Measurements from ENCODE around the gene SF3B4. TPM values are rescaled to one million over a fixed set of nuclear protein-coding genes. Genes with fewer than 3 reads are reported as not detected.

SF3B4 gene
- total and polyA plus RNA-seq, 2 of the 8 experiments (the other 6 are each of a cell fraction or from before 2014, with no cell fraction given) = 81.1 to 122 TPM

GRCh38 chr1:149945206-149945605 is 17.6 kb upstream of the SF3B4 start:
- Histone ChIP-seq H3K79me2 (ENCODE audit: control insufficient read depth in 1 of 2, insufficient read depth in 2 of 2, low read length in 2 of 2) (no peaks in the 10 kb centered on the region), H3K23me2 (ENCODE audit: low read depth, low read length) (no peaks in the 10 kb centered on the region; the same call in 1 of the 2 replicates), H3K4me3 (ENCODE audit: extremely low read depth in 1 of 4, insufficient read depth in 2 of 4, low read depth in 3 of 4, low read length in 4 of 4) (no peak overlapping the region), H2BK5ac (ENCODE audit: low read depth, low read length) (no peak overlapping the region), H3K4me1 (replicated peaks in 1 of 4; ENCODE audit: control insufficient read depth in 3 of 4, insufficient read depth in 4 of 4, low read length in 3 of 4) (peaks cover 0 to 6% (median 2%) of the 10 kb centered on the region in 4 experiments; a peak in 4 of 7 replicates), H4K91ac (replicated peaks; ENCODE audit: insufficient read length, low read length) (no peak overlapping the region), H2BK15ac (ENCODE audit: low read length) (no peak overlapping the region), H3K14ac (ENCODE audit: insufficient read length) (no peak overlapping the region), H3K27ac (ENCODE audit: low read depth, low read length) (no peak overlapping the region), H2BK20ac (ENCODE audit: low read length) (no peak overlapping the region), H4K20me1 (replicated peaks in 1 of 2; ENCODE audit: control insufficient read depth in 1 of 2, insufficient read depth in 2 of 2, low read length in 2 of 2) (no peaks in the 10 kb centered on the region), H3K79me1 (ENCODE audit: low read depth, low read length) (no peaks in the 10 kb centered on the region; the same call in 1 of the 2 replicates), H2AFZ (ENCODE audit: low read length) (no peak overlapping the region), H4K5ac (ENCODE audit: insufficient read length, low read depth, low read length) (no peak overlapping the region), H2BK12ac (ENCODE audit: low read depth, low read length) (no peak overlapping the region), H3K56ac (replicated peaks; ENCODE audit: insufficient read length, low read depth, low read length) (no peak overlapping the region), H3K18ac (ENCODE audit: extremely low read depth, low read length) (no peak overlapping the region), H3K36me3 (ENCODE audit: control insufficient read depth in 2 of 4, insufficient read depth in 4 of 4, low read length in 3 of 4) (peaks cover 2 to 42% (median 29%) of the 10 kb centered on the region in 4 experiments; a peak in 7 of 8 replicates), H2BK120ac (replicated peaks; ENCODE audit: low read depth, low read length) (no peak overlapping the region), H3K9ac (replicated peaks in 1 of 4; ENCODE audit: extremely low read depth in 1 of 4, low read depth in 3 of 4, low read length in 3 of 4) (no peak overlapping the region), H4K8ac (ENCODE audit: extremely low read depth, insufficient read depth, low read length) (no peak overlapping the region), H2AK5ac (ENCODE audit: low read depth, low read length) (no peak overlapping the region), H3K4me2 (ENCODE audit: insufficient read depth in 1 of 2, low read depth in 2 of 2, low read length in 2 of 2) (no peak overlapping the region), H3K9me3 (ENCODE audit: insufficient read depth in 2 of 2, low read depth in 1 of 2, low read length in 1 of 2) (no peaks in the 10 kb centered on the region), H3K4ac (replicated peaks; ENCODE audit: insufficient read length, low read depth, low read length) (no peak overlapping the region), H3K23ac (ENCODE audit: insufficient read length) (no peak overlapping the region), H3K27me3 (replicated peaks in 1 of 4; ENCODE audit: control insufficient read depth in 3 of 4, extremely low read depth in 1 of 4, insufficient read depth in 3 of 4, low read length in 3 of 4) (no peaks in the 10 kb centered on the region)
- FAIRE-seq (no peak), DNase-seq (ENCODE audit: low read depth in 1 of 2, low spot score in 2 of 2) (no peak)
- WGBS, 2 experiments (ENCODE audit: extremely low coverage in 1 of 2, insufficient coverage in 1 of 2, insufficient read length in 1 of 2, insufficient replicate concordance in 2 of 2, low coverage in 1 of 2, low lambda C conversion rate in 2 of 2, missing lambda C conversion rate in 1 of 2) = 93% methylated on average over 4 of the region's 4 CpGs; no CpG with 5 or more reads in 1 of the 2 experiments
- CTCF ChIA-PET (ENCODE audit: partially characterized antibody) = interaction anchor here (0.5 to 1.6 kb wide), 2 partner anchors 17 to 157 kb away, joined by 3 to 9 read pairs; no protein-coding TSS in a partner anchor
- POLR2A ChIA-PET (ENCODE audit: partially characterized antibody) = interaction anchor here (1.2 to 1.6 kb wide), 3 partner anchors 22 to 58 kb away, joined by 3 read pairs; a partner anchor contains a TSS
- TF ChIP-seq YY1 (IDR thresholded peaks at IDR 0.05; ENCODE audit: low read depth, low read length) (no peak), RNF2 (IDR thresholded peaks at IDR 0.05; ENCODE audit: borderline replicate concordance, low read depth, low read length, missing control alignments, poor library complexity, severe bottlenecking) (no peak), JUN (IDR thresholded peaks at IDR 0.05; ENCODE audit: low read depth, low read length) (no peak), TEAD4 (IDR thresholded peaks at IDR 0.05; ENCODE audit: low read depth, low read length) (no peak), KDM4A (IDR thresholded peaks at IDR 0.05; ENCODE audit: low read depth, low read length, severe bottlenecking) (no peak), ASH2L (IDR thresholded peaks at IDR 0.05; ENCODE audit: low read length) (no peak), CBX5 (IDR thresholded peaks at IDR 0.05; ENCODE audit: low read depth, low read length) (no peak), CHD2 (IDR thresholded peaks at IDR 0.05; ENCODE audit: low read length) (no peak), GABPA (IDR thresholded peaks at IDR 0.05; ENCODE audit: borderline replicate concordance, insufficient read depth, low read length) (no peak), SUZ12 (IDR thresholded peaks at IDR 0.05; ENCODE audit: low read length) (no peak), CEBPB (IDR thresholded peaks at IDR 0.05; ENCODE audit: low read depth, low read length) (no peak), EP300 (IDR thresholded peaks at IDR 0.05; ENCODE audit: borderline replicate concordance in 1 of 2, low read depth in 2 of 2, low read length in 2 of 2) (no peak), BCL11A (IDR thresholded peaks at IDR 0.05; ENCODE audit: low read depth in 2 of 2, low read length in 2 of 2) (no peak), EZH2 (IDR thresholded peaks at IDR 0.05; ENCODE audit: low read depth, low read length, severe bottlenecking) (no peak)

All from H1 (cell line).